NCI-H1105 treated with DMSO at 0.1 percent for 48 hours (cell line): ENCODE data around the gene QKI.

Experiments used
- DNase-seq: peaks from one replicate; lab custom pipeline; 2025; lab: John Stamatoyannopoulos, UW

The QKI gene

GRCh38 chr6:163613668-163614067 lies 199.2 kb downstream of the QKI start:
- no peak for DNase-seq

GRCh38 chr6:163616452-163616851 lies 201.9 kb downstream of the QKI start:
- DNase-seq = no peak

GRCh38 chr6:163617549-163617948 lies 203.0 kb downstream of the QKI start:
- DNase-seq = no peak

- no peak for DNase-seq
Observed at GRCh38 chr6:163620101-163620500, 205.6 kb downstream of the QKI start.

- no peak for DNase-seq
Observed at GRCh38 chr6:163620670-163621330, 206.3 kb downstream of the QKI start.

GRCh38 chr6:163625265-163625664 lies 210.7 kb downstream of the QKI start:
- no peak for DNase-seq

- no peak for DNase-seq
Observed at GRCh38 chr6:163626073-163626867, 211.8 kb downstream of the QKI start.

- no peak for DNase-seq
Observed at GRCh38 chr6:163627274-163628062, 212.9 kb downstream of the QKI start.
